Activated CD8-positive, alpha-beta memory T cell treated with anti-CD3 and anti-CD28 coated beads for 1 hour (primary cell): ENCODE data around the gene ERICH3.

Source experiments
- DNase-seq, 2 donors: peaks; one replicate each; pipeline ENCODE4 v3.0.0-alpha.2; 2020; ENCODE audit warnings: low read depth in 1 of 2; ENCODE audit errors: extremely low read depth in 1 of 2

ERICH3 gene

GRCh38 chr1:74526708-74527107 lies 146.9 kb downstream of the ERICH3 start:
- DNase-seq = no peak

- DNase-seq = no peak
Measured at GRCh38 chr1:74523873-74524480, 149.6 kb downstream of the ERICH3 start.

DNA sequence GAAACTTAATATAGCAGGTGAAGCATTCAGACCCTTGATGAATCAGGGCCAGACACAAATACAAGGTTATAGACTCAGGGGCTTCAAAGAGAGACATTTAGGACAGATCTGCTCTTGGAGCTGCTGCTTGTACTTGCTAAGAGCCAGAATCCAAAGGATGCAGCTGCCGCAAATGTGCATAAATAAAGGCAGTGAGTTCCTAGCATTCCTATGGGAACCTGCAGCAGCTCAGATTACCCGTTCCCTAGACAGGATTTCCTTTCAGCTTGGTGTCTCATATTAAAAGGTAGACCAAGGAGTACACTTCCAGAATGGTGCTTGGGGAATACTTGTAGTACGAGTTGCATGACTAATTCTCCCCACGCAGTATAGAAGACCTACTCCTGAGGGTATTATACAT lies 151.4 kb downstream of the ERICH3 start:
- DNase-seq = no peak
